ENCODE results near the gene CD80.

CD80 gene

GRCh38 chr3:119531151-119531550 is 28.3 kb downstream of the CD80 start:
- TF ChIP-seq MAX (IDR thresholded peaks at IDR 0.05) = no peak
- TF ChIP-seq ZBTB7A (IDR thresholded peaks at IDR 0.05; ENCODE audit: low read depth) = no peak
- TF ChIP-seq EGR1 (IDR thresholded peaks at IDR 0.05) = no peak
- TF ChIP-seq TAF1 (IDR thresholded peaks at IDR 0.05; ENCODE audit: low read depth) = no peak
- TF ChIP-seq YY1 (IDR thresholded peaks at IDR 0.05; ENCODE audit: low read depth) = no peak
- no peak for TF ChIP-seq USF1 (IDR thresholded peaks at IDR 0.05)
- TF ChIP-seq TCF12 (IDR thresholded peaks at IDR 0.05; ENCODE audit: low read depth) = no peak
- TF ChIP-seq NFIC (IDR thresholded peaks at IDR 0.05) = no peak

GRCh38 chr3:119530456-119530855 is 29.0 kb downstream of the CD80 start:
- TF ChIP-seq ZBTB7A (IDR thresholded peaks at IDR 0.05; ENCODE audit: low read depth) = no peak
- TF ChIP-seq FOXM1 (IDR thresholded peaks at IDR 0.05; ENCODE audit: borderline replicate concordance, low read depth) = no peak
- TF ChIP-seq CREB1 (IDR thresholded peaks at IDR 0.05; ENCODE audit: low read depth) = no peak
- no peak for TF ChIP-seq EGR1 (IDR thresholded peaks at IDR 0.05)
- TF ChIP-seq YY1 (IDR thresholded peaks at IDR 0.05; ENCODE audit: low read depth) = no peak
- no peak for TF ChIP-seq MAX (IDR thresholded peaks at IDR 0.05)
- TF ChIP-seq TAF1 (IDR thresholded peaks at IDR 0.05; ENCODE audit: low read depth) = no peak
- no peak for TF ChIP-seq TEAD4 (IDR thresholded peaks at IDR 0.05)
- no peak for TF ChIP-seq RAD21 (IDR thresholded peaks at IDR 0.05; ENCODE audit: low read depth)
- no peak for TF ChIP-seq NFIC (IDR thresholded peaks at IDR 0.05)

- TF ChIP-seq EP300 (IDR thresholded peaks at IDR 0.05; ENCODE audit: borderline replicate concordance) (no peak), NFIC (IDR thresholded peaks at IDR 0.05) (no peak)
Observed at GRCh38 chr3:119529883-119530282, 29.5 kb downstream of the CD80 start.

GRCh38 chr3:119527714-119528113 is 31.7 kb downstream of the CD80 start:
- TF ChIP-seq EP300 (IDR thresholded peaks at IDR 0.05; ENCODE audit: borderline replicate concordance) (no peak), NFIC (IDR thresholded peaks at IDR 0.05) (no peak), CREB1 (IDR thresholded peaks at IDR 0.05; ENCODE audit: low read depth) (no peak), TAF1 (IDR thresholded peaks at IDR 0.05; ENCODE audit: low read depth) (no peak), TCF12 (IDR thresholded peaks at IDR 0.05; ENCODE audit: low read depth) (no peak), CEBPB (IDR thresholded peaks at IDR 0.05) (no peak), ZBTB7A (IDR thresholded peaks at IDR 0.05; ENCODE audit: low read depth) (no peak), MAX (IDR thresholded peaks at IDR 0.05) (no peak), USF1 (IDR thresholded peaks at IDR 0.05) (no peak), YY1 (IDR thresholded peaks at IDR 0.05; ENCODE audit: low read depth) (no peak), REST (IDR thresholded peaks at IDR 0.05; ENCODE audit: low read depth) (no peak), FOXM1 (IDR thresholded peaks at IDR 0.05; ENCODE audit: borderline replicate concordance, low read depth) (no peak), TEAD4 (IDR thresholded peaks at IDR 0.05) (no peak), RAD21 (IDR thresholded peaks at IDR 0.05; ENCODE audit: low read depth) (no peak), EGR1 (IDR thresholded peaks at IDR 0.05) (no peak)

GRCh38 chr3:119524931-119525662 is 34.3 kb downstream of the CD80 start:
- TF ChIP-seq CREB1 (IDR thresholded peaks at IDR 0.05; ENCODE audit: low read depth) = no peak
- TF ChIP-seq RAD21 (IDR thresholded peaks at IDR 0.05; ENCODE audit: low read depth) = peak; percentile 34; the same call in 1 of the 2 replicates
- TF ChIP-seq EP300 (IDR thresholded peaks at IDR 0.05; ENCODE audit: borderline replicate concordance) = no peak

GRCh38 chr3:119518026-119518425 is 41.4 kb downstream of the CD80 start:
- TF ChIP-seq EP300 (IDR thresholded peaks at IDR 0.05; ENCODE audit: borderline replicate concordance) (no peak), FOXM1 (IDR thresholded peaks at IDR 0.05; ENCODE audit: borderline replicate concordance, low read depth) (no peak), CREB1 (IDR thresholded peaks at IDR 0.05; ENCODE audit: low read depth) (no peak), YY1 (IDR thresholded peaks at IDR 0.05; ENCODE audit: low read depth) (no peak), RAD21 (IDR thresholded peaks at IDR 0.05; ENCODE audit: low read depth) (no peak), EGR1 (IDR thresholded peaks at IDR 0.05) (no peak), NFIC (IDR thresholded peaks at IDR 0.05) (no peak), REST (IDR thresholded peaks at IDR 0.05; ENCODE audit: low read depth) (no peak), ZBTB7A (IDR thresholded peaks at IDR 0.05; ENCODE audit: low read depth) (no peak), TAF1 (IDR thresholded peaks at IDR 0.05; ENCODE audit: low read depth) (no peak)

Measured in Ishikawa (cell line).